Measurements from ENCODE around the gene MARK2.
A peak's percentile ranks its signal among the peaks of the same experiment; 100 is the strongest.
"Not testable (repeated sequence)": the region's sequence is repeated elsewhere in the genome, so short reads cannot be mapped to it uniquely, and the experiment has no call there.

The MARK2 gene

GRCh38 chr11:63838678-63839507 lies at the start of gene MARK2:
Gene MARK2, plus strand, starts transcription at chr11:63839110. Its CDS starts 397 bp downstream, at chr11:63839507.
- peak; percentile 97 for DNase-seq

DNA sequence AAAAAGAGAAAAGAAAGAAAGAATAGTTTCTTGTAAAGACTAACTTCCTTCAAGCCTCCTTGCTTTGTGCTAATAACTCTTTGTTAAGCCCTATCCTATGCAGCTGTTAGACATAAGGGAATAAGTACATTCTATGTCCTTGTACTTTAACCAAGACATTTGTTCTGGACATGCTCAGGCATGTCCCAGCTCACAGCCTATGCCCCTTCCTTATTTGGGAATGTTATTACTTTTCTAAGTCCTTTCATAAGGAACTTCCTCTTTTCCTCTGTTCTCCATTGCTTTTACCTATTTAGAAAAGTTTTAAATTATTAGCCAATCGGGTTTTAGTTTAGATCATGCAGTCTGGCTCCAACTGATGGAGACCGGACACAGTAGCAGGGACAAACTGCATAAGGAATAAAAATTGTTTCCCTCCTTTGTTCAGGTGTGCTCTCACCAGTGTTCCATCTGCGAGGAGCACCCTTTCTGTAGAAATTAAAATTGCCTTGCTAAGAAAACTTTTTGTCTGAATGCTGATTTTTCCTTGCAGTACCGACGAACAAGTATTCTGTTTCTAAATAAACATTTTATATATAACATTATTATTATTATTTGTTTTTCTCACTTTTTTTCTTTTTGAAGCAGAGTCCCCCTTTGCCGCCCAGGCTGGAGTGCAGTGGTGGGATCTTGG lies 47.3 kb upstream of the MARK2 start:
- no peak for DNase-seq

- no peak for DNase-seq
Observed at GRCh38 chr11:63793161-63793560, 45.7 kb upstream of the MARK2 start.

GRCh38 chr11:63795066-63795465 lies 43.8 kb upstream of the MARK2 start:
- no peak for DNase-seq

- no peak for DNase-seq
Observed at GRCh38 chr11:63800921-63801320, 38.0 kb upstream of the MARK2 start.

DNA sequence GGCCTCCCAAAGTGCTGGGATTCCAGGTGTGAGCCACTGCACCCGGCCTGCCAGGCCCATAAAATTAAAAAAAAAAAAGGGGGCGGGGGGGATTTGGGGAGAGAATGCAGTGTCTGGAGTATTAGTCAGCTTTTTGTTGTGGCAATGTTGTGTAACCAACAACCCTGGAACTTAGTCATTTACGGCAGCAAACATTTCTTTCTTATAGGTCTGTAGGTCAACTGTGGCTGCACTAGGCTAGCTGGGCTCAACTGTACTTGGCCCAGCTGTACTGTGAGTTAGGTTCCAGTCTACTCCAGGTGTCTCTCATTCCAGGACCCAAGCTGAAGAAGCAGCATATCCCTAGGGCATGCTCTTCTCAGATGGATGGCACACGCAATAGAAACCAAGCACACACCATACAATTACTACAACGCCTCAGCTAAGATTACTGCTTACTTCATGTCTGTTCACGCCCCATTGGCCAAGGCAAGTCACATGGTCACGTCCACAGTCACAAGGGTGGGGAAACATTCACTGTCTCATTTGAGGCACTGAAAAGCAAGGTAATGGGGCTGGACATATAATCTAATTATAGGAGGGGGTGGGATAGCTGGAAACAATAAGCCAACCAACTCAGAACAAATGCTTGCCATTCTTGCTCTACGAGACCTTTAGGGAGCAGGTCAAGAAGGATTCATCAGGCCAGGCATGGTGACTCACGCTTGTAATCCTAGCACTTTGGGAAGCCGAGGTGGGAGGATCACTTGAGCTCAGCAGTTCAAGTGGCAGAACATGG lies 36.1 kb upstream of the MARK2 start:
- DNase-seq, result peak; percentile 87

- DNase-seq, result no peak
Observed at GRCh38 chr11:63804259-63804658, 34.7 kb upstream of the MARK2 start.

DNA sequence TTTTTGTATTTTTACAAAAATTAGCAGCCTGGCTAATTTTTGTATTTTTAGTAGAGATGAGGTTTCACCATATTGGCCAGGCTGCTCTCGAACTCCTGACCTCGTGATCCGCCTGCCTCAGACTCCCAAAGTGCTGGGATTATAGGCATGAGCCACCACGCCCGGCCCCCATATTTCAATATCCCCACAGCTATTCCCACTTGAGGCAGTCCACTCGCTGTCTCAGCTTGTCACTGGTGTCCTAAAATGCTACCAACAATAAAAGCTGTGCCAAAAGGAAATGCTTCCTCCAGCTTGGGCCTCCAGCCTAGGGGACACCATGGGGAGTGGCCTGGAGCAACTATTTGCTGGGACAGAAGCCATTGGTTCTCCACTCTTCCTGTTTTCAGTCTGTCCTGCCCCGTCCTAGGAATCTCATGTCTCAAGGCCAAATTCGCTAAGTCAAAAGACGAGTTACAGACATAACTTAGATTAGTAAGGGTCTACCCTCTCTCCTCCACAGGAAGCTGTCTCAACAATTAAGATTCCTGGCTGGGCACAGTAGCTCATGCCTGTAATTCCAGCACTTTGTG lies 33.0 kb upstream of the MARK2 start:
- DNase-seq, result no peak

DNA sequence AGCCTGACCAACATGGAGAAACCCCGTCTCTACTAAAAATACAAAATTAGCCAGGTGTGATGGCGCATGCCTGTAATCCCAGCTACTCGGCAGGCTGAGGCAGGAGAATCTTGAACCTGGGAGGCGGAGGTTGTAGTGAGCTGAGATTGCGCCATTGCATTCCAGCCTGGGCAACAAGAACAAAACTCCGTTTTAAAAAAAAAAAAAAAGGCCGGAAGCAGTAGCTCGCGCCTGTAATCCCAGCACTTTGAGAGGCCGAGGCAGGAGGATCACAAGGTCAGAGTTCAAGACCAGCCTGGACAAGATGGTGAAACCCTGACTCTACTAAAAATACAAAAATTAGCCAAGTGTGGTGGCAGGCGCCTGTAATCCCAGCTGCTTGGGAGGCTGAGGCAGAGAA lies 28.5 kb upstream of the MARK2 start:
- DNase-seq, result not testable (repeated sequence)

- DNase-seq, result no peak
Observed at GRCh38 chr11:63811522-63811921, 27.4 kb upstream of the MARK2 start.

DNA sequence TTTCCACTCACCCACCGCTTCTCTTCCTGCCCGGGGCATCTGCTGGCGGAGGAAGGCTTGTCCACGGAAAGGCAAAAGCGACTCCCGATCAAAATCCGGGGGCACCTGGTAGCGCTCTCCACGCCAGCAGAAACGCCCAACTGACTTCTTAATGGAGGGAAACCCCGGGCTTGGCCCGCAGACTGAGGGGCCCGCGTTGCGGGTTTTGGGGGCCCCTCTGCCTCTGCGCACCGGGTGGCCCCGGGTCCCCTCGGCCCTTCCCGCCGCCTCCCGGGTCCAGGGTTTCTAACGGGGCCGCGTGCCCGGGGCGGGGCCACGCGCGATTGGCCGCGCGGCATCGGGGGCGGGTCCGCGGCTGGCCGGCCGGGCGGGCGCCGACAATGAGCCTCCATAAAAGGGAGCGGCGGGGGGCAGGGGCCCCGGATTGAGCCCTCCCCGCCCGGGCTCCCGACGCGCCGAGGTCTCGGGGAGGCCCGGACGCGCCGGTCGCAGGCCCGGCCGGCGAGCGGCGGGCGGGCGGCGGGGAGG lies 25.8 kb upstream of the MARK2 start, which contains the start of gene SPINDOC:
TSS of gene SPINDOC (plus strand) at position 422 of the 528 bp plus-strand sequence. CDS start 231 bp downstream, outside the sequence.
- DNase-seq, result peak; percentile 67

DNA sequence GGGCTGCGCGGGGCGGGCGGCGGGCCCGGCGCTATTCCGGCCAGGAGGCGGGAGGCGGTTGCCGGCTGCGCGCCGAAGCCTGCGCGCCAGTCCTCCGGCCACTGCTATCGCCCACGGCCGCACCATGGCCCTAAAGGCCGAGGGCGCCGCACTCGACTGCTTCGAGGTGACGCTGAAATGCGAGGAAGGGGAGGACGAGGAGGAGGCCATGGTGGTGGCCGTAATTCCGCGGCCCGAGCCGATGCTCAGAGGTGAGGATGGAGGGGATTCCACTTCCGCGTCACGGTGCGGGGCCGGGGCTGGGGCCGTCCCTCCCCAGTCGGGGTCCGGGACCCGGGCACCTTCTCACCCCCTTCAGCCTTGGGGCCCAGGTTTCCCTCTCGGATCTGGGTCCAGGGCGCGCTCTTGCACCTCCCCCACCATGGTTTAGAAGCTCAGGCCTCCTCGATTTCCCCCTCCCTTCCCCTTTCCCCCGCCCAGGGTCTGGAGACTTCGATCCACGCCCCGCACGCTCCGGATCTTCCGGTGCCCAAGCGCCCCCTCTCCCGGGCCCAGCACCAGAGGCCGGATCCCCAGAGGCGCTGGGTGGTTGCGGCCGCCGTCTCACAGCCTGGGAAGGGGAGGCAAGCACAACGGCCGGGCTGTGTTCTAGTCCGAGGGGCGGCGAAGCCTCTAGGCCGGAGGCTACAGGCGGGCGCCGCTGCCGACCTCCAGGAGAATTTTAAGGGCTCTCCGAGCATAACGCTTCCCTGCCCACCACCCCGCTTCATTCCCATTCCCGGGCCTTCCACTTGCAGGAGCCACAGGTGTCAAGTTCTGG lies 25.1 kb upstream of the MARK2 start:
- peak; percentile 17 for DNase-seq

- no peak for DNase-seq
Observed at GRCh38 chr11:63814383-63814736, 24.6 kb upstream of the MARK2 start.

DNA sequence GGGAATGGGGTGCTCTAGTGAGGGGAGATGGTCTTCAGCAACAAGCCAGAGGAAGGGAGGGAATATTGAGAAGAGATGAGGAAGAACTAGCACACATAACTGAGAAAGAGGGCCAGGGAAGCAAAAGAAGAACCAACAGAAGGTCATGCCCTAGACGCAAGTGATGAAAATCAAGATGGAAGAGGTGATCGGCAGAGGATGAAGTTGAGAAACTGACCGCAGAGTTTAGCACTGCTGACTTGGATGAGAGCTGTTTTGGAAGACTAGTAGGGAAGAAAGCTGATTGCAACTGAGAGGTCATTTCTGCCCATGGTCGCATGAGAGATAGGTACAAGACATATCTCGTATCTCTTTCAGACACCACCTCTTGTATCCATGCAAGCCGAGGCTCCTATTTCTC lies 22.7 kb upstream of the MARK2 start:
- no peak for DNase-seq

DNA sequence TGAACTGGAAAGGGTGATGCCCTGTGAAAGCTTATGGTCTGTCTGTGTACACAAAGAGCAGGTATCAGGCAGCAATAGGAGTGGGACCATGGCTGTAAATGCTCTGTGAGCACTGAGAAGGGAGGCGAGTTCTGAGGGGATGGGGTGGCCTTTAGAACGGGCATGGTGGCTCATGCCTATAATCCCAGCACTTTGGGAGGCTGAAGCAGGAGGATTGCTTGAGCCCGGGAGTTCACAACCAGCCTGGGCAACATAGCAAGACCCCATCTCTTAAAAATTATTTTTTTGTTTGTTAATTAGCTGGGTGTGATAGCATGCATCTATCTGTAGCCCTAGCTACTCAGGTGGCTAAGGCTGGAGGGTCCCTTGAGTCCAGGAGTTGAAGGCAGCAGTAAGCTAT lies 22.2 kb upstream of the MARK2 start:
- DNase-seq, result no peak

GRCh38 chr11:63817758-63818498 lies 21.0 kb upstream of the MARK2 start:
- DNase-seq, result no peak

DNA sequence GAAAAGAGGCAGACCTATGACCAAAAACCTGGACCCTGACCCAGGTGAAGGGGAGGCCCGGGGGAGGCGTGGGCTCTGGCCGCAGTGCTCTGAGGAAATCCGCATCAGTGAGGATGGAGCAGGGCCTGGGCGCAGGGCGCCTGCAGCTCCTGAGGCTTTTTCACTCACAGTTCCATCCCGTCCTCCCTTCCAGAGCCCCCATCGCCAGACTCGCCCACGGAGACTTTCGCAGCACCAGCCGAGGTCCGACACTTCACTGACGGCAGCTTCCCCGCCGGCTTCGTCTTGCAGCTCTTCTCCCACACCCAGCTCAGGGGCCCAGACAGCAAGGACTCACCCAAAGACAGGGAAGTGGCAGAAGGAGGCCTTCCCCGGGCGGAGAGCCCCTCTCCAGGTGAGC lies 20.3 kb upstream of the MARK2 start:
- no peak for DNase-seq

- no peak for DNase-seq
Observed at GRCh38 chr11:63821411-63821810, 17.5 kb upstream of the MARK2 start.

DNA sequence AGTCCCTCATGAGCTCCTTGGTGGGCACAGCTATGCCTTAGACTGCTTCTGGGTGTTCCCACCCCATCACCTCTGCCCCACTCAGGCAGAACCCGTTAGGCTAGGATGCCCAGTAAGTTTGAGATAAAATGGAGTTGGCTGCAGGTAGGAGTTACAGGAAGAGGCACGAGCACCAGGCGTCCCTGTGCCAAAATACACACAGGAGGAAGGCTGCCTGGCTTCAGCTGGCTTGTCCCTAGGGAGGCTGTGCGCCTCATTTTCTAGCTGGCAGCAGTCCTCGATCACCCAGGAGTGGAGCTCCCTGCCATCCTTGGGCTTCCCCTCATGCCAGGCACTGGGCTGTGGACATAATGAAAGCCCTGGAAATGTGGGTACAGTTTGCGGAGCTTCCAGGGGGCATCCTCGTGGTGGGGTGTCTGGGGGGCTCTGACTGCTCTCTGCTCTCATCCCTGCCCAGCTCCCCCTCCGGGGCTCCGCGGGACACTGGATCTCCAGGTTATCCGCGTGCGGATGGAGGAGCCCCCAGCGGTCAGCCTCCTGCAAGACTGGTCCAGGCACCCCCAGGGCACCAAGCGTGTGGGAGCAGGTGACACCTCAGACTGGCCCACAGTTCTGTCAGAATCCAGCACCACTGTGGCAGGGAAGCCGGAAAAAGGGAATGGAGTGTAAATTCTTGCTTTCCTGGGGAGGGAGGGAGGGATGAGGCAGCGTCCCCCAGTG lies 12.3 kb upstream of the MARK2 start:
- no peak for DNase-seq

DNA sequence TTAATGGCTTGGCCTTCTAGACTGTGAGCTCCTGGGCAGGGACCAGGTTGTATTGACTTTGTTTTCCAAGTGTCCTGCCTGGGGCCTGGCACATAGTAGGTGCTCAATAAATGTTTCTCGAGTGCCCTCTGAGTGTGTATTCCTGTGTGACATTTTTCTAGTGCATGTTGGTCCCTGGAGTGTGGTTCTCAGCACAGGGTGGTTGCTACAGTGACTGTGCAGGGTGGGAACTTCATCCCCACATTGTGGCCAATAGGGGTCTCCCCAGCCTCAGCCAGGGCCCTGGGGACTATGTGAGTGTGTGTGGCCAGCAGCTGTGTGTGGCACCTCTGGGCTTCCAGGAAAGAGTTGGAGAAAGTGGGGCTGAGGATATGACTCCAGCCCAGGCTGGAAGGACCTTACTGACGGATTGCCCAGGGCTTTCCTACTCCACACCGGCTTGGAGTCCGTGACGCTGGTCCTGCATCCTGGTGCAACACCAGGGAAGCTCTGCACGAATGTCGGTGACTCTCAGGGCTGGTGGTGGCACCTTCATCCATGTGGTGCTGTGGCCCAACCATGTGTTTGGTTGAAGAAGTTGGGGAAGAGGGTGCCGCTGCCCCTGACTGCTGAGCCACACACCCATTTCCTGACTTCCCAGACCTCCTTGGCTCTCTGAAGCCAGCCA lies 9.0 kb upstream of the MARK2 start:
- DNase-seq, result peak; percentile 29

Measured in HCEC 1CT (cell line).